ENCODE data around the gene ZC3H12A.

- TF ChIP-seq EZH2 (IDR thresholded peaks at IDR 0.05; ENCODE audit: borderline replicate concordance, insufficient read depth, low read depth, low read length, poor library complexity, severe bottlenecking), result no peak
- TF ChIP-seq, protein P1, sequence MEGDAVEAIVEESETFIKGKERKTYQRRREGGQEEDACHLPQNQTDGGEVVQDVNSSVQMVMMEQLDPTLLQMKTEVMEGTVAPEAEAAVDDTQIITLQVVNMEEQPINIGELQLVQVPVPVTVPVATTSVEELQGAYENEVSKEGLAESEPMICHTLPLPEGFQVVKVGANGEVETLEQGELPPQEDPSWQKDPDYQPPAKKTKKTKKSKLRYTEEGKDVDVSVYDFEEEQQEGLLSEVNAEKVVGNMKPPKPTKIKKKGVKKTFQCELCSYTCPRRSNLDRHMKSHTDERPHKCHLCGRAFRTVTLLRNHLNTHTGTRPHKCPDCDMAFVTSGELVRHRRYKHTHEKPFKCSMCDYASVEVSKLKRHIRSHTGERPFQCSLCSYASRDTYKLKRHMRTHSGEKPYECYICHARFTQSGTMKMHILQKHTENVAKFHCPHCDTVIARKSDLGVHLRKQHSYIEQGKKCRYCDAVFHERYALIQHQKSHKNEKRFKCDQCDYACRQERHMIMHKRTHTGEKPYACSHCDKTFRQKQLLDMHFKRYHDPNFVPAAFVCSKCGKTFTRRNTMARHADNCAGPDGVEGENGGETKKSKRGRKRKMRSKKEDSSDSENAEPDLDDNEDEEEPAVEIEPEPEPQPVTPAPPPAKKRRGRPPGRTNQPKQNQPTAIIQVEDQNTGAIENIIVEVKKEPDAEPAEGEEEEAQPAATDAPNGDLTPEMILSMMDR (IDR thresholded peaks at IDR 0.05), result no peak
These were observed 26.2 kb upstream of the ZC3H12A start for GRCh38 chr1:37448185-37448584.
